GM23338 (cell line): ENCODE data around the gene LRRC27.

ENCODE experiments used
- CREB1 ChIP-seq: fragments of 250-450 bp; sonication (Bioruptor Pico); IDR thresholded peaks from 2 replicates; pipeline ENCODE4 v1.5.0; 2020; ENCODE audit warnings: low read depth, mild to moderate bottlenecking, moderate library complexity
- EZH2 ChIP-seq: fragments of 200-600 bp; sonication (generic); IDR thresholded peaks from one replicate; pipeline ENCODE4 v1.8.0; 2017; ENCODE audit warnings: antibody characterized with exemption, mild to moderate bottlenecking, low read depth; ENCODE audit not compliant: unreplicated experiment
- EZH2phosphoT487 ChIP-seq: fragments of 200-600 bp; sonication (generic); IDR thresholded peaks from one replicate; pipeline ENCODE4 v1.8.1; 2018; ENCODE audit warnings: antibody characterized with exemption; ENCODE audit not compliant: unreplicated experiment
- JUNB ChIP-seq: IDR thresholded peaks from one replicate; pipeline ENCODE4 v1.6.1; 2016; ENCODE audit warnings: antibody characterized with exemption; ENCODE audit not compliant: unreplicated experiment
- NANOG ChIP-seq: IDR thresholded peaks from 2 replicates; pipeline ENCODE4 v1.6.1; 2016; ENCODE audit warnings: antibody characterized with exemption, borderline replicate concordance
- POLR2AphosphoS5 ChIP-seq: IDR thresholded peaks from 2 replicates; pipeline ENCODE4 v1.6.1; 2016; ENCODE audit warnings: antibody characterized with exemption, low read depth
- STAT1 ChIP-seq: IDR thresholded peaks from one replicate; pipeline ENCODE4 v1.6.1; 2016; ENCODE audit warnings: antibody characterized with exemption; ENCODE audit not compliant: unreplicated experiment
- ZNF114 ChIP-seq: fragments of 250-450 bp; sonication (Bioruptor Pico); IDR thresholded peaks from 2 replicates; pipeline ENCODE4 v1.5.0; 2020; ENCODE audit warnings: mild to moderate bottlenecking, moderate library complexity
- TF ChIP-seq, protein P1 (sequence below), 2 experiments: fragments of 200-600 bp in 1 of 2; sonication (generic) in 1 of 2; conservative IDR thresholded peaks; 2 replicates each; pipeline versions ENCODE4 v1.5.1 to v1.6.1; 2016 to 2017; ENCODE audit warnings: antibody characterized with exemption in 2 of 2, low read depth in 2 of 2, mild to moderate bottlenecking in 2 of 2, moderate library complexity in 1 of 2
- TF ChIP-seq, protein P2 (sequence below): IDR thresholded peaks from one replicate; pipeline ENCODE4 v1.6.1; 2018; ENCODE audit warnings: antibody characterized with exemption; ENCODE audit not compliant: unreplicated experiment

DNA sequence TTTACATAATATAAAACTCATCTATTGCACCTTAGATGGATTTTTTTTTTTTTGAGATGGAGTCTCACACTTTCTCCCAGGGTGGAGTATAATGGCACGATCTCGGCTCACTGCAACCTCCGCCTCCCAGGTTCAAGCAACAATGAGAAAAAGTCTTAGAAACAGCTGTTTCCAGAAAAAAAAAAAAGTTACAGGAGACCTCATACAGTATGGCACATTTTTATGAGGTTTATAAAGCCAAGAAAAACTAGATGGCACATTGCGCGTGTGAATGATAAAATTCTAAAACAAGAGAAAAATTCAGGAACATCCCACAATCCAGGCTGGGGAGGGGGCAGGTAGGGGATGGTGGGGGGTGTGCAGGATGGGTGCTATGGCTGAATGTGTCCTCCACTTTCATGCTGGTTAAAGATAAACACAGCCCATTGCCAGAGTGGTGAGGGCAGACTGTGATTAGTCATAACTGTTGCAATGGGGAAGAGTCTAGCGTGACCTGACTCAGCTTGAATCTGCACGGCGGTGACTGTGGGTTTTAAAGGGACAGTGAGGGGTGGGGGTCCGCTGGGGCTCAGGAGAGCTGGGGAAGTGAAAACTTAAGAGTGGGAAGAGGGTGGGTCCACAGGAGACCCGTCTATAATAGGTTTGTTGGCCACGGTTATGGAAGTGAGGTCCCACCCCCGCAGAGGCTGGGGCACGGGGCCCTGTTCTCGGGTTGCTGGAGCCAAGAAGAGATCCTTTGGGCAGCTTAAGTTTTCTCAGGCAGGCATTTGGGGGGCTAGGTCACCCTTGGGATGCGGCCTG lies 11.9 kb upstream of the LRRC27 start:
- TF ChIP-seq, protein P1, sequence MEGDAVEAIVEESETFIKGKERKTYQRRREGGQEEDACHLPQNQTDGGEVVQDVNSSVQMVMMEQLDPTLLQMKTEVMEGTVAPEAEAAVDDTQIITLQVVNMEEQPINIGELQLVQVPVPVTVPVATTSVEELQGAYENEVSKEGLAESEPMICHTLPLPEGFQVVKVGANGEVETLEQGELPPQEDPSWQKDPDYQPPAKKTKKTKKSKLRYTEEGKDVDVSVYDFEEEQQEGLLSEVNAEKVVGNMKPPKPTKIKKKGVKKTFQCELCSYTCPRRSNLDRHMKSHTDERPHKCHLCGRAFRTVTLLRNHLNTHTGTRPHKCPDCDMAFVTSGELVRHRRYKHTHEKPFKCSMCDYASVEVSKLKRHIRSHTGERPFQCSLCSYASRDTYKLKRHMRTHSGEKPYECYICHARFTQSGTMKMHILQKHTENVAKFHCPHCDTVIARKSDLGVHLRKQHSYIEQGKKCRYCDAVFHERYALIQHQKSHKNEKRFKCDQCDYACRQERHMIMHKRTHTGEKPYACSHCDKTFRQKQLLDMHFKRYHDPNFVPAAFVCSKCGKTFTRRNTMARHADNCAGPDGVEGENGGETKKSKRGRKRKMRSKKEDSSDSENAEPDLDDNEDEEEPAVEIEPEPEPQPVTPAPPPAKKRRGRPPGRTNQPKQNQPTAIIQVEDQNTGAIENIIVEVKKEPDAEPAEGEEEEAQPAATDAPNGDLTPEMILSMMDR (conservative IDR thresholded peaks at IDR 0.05; ENCODE audit: low read depth in 2 of 2), result no peak
- TF ChIP-seq EZH2 (no peak), JUNB (no peak), CREB1 (CRISPR knock-in tag) (no peak), POLR2AphosphoS5 (no peak), NANOG (no peak), EZH2phosphoT487 (no peak), ZNF114 (no peak), STAT1 (no peak)
- TF ChIP-seq, protein P2, sequence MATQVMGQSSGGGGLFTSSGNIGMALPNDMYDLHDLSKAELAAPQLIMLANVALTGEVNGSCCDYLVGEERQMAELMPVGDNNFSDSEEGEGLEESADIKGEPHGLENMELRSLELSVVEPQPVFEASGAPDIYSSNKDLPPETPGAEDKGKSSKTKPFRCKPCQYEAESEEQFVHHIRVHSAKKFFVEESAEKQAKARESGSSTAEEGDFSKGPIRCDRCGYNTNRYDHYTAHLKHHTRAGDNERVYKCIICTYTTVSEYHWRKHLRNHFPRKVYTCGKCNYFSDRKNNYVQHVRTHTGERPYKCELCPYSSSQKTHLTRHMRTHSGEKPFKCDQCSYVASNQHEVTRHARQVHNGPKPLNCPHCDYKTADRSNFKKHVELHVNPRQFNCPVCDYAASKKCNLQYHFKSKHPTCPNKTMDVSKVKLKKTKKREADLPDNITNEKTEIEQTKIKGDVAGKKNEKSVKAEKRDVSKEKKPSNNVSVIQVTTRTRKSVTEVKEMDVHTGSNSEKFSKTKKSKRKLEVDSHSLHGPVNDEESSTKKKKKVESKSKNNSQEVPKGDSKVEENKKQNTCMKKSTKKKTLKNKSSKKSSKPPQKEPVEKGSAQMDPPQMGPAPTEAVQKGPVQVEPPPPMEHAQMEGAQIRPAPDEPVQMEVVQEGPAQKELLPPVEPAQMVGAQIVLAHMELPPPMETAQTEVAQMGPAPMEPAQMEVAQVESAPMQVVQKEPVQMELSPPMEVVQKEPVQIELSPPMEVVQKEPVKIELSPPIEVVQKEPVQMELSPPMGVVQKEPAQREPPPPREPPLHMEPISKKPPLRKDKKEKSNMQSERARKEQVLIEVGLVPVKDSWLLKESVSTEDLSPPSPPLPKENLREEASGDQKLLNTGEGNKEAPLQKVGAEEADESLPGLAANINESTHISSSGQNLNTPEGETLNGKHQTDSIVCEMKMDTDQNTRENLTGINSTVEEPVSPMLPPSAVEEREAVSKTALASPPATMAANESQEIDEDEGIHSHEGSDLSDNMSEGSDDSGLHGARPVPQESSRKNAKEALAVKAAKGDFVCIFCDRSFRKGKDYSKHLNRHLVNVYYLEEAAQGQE, result no peak
